ENCODE measurements around the gene NAA20.
A peak's percentile ranks its signal among the peaks of the same experiment; 100 is the strongest.

Gene NAA20

DNA sequence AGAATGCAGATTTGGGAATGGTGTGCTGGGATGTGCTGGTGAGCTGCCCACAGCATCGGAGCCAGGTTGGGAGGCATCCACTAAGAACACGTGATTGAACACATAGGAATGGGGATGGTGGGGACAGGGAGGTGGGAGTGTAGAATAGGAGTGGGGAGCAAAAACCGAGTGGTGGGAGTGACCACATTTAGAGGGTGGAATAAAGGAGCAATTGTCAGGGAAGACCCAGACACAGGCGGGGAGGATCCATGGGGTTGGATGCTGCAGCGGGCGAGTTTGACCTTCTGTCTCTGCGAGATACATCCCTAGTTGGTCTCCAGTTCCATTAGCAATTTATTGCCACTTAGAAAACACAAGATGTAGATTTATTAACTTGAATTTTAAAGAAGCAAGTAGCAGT, 4.7 kb downstream of the NAA20 start:
- no peak for DNase-seq

DNA sequence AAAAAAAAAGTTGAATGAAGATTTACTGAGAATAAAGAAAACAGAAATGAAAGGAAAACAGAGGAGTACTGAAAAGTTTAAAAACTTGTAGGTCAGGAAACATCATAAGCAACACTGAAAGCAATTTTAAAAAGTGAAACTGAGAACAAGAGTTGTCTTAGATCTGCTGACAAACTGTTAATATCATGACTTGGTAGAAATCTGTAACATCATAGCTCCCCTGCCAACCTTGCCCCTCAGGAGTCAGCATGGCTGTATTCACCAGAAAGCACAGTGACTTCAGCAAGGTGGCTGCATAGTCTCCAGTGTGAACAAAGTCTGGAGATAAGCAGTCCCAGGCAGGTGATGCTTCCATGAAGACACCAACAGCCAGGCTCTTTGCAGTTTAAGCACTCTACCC, 5.3 kb downstream of the NAA20 start:
- no peak for DNase-seq

DNA sequence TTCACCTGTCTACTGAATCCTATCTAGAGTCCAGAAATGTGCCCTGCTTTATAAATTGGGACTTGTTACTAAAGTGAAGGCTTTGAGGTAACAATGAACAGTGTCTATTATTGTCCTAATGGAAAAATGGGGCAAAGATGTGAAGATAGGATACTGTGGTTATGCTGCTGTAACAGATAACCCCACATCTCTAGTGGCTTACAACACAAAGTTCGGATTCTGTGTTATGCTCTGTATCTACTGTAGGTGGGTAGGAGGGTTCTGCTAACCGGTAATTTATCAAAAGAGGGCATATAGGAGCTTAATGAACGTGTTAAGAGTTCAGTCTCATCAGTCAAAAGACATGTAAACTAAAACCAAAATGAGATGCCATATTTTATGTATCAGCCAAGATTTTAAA, 6.2 kb downstream of the NAA20 start:
- DNase-seq: no peak

DNA sequence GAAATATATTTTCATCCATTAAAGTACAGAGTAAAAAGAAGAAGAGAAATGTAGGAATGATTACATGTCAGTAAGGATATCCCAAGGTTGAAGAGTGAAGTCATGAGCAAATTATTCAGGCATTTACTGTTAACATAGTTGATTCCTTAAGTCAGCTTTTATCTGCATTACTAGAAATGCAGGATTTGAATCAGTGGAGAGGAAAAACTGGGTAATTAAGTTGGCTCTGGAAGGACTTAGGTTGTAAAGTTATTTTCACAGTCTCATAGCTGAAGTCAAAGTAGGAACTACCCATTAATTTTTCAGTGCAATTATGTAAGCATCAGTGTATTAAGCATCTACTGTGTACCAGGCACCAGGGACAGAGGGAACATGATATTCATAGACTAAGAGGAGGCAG, 7.8 kb downstream of the NAA20 start:
- DNase-seq: no peak

DNA sequence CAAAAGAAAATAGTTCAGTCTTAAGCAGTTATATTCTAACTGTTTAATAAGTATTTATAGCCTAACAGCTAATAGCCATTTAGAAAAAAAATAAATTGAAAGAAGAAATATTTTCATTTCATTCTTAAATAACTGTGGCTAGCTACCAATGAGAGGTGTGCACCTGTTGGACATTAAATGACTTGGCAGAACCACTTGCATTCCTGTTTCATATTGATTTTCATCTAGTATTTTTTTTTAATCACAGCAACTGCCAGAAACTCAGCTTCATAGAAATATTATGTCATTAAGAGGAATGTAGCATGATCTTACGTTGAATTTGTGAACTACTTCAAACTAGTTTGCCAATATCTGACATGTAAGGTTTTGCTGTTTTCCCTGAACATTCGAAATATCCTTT, 10.1 kb downstream of the NAA20 start:
- DNase-seq: no peak

DNA sequence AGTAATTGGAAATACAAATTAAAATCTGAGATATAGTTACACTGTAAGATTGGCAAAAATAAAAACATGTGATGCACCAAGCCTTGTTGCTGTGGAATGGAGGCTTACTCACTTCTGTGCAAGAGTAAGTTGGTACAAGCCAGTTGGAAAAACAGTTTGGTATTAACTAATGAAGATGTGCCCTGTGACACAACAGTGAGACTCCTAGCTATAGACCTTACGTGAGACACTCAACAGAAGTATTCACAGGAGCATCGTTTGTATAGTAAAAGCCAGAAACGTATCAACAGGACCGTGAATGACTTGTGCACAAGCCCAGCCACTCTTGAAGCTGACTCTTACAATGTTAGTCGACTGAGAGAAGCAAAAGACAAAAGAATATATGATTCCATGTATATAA, 14.6 kb downstream of the NAA20 start:
- no peak for DNase-seq

DNA sequence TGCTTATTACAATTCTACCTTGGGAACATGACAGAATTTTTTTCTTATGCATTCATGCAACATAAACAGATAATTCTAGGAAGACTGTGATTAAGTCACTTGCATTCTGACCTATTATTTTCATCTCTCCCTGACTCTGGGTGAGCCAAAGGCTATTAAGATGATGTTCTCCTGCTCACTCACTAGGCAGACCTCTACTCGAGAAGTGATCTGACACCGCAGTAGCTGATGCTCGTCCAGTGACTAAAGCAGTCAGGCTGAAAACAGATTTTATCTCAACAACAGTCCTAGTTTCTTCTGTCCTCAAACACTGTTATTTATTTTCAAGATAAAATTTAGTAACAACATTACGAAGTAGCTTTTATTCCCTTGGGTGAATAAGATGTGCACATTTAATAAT, 17.3 kb downstream of the NAA20 start:
- no peak for DNase-seq

DNA sequence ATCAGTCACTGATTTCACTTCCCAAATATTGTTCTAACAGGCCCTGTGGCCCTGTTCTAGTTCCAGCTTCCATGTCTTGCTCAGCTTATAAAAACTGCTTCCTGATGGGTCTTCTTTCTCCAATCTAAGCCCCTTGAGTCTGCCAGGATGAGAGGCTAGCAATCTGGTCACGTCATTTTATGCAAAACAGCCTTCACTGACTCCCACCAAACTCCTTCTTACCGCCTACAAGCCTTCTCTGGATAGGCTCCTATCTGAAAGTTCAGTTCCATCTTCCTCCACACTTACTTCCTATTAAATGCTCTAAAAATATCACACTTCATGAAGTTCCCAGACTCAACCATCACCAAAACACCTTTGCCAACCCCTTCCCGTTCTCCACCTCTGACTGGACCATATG, 19.6 kb downstream of the NAA20 start:
- DNase-seq: no peak

DNA sequence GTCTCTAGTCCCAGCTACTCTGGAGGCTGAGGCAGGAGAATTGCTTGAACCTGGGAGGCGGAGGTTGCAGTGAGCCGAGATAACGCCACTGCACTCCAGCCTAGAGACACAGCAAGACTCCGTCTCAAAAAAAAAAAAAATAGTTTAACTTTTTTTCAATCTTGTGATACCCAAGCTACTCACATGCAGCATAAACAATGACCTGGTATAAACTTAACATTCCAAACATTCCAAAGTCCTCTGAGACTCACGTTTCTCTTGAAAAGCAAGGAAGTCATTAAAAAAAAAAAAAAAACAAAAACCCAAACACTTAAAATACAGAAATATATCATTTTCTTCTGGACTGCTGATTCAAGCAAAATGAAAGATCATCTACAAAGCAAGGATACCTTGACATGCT, 20.8 kb downstream of the NAA20 start:
- DNase-seq: no peak

DNA sequence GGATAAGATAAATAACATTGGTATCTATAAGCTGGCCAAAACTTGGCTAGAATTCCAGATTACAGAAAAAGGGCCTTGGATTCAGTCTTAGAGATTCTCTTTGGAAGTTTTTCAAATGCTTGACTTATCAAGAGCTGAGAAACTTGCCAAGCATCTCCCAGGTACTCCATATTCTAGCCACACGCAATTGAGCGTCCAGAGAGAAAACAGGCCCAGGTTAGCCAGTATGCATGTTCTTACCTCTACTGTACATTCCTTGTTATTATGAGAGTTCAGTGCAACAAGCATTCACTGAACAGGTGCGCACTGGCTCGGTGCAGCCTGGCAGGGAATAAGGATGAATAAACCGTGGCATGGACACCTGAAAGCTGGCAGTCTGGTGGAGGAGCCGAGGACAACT, 21.4 kb downstream of the NAA20 start:
- DNase-seq: no peak

DNA sequence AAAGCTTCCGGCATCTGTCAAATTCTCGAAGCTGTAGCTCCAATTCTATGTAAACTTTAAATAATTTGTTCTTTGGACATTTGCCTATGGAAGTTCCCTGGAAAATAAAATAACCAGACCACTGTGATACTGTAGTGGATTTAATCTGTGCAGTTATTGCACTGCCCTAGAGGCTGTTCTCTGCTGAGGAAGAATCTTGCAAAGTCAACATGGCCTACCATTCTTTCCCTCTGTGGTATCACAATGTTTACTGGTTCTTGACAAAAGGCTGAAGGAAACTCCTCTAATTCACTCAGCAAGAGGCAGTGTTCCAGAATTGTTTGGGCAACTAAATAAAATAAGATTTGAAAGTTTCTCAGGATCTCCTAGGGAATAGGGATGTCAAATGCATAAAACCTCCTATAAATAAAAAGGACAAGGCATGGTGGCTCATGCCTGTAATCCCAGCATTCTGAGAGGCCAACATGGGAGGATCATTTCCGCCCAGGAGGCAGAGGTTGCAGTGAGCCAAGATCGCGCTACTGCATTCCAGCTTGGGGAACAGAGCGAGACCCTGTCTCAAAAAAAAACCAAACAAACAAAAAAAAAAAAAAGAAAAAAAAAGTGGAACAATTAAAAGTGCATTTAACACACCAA, 22.7 kb downstream of the NAA20 start:
- DNase-seq: no peak

DNA sequence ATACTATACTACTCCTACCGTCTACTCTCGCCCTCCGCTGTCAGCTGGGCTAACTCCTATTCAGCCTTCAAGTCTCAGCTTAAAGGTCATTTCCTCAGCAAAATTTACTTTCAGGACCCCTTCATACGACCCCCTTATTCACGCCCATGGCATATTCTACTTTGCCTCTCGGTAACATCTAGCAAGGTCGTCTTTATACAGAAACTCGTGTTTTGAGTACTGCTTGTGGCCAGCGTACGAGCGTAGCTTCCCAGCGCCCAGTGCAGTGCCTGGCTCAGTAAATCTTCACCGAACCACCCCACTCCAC, 34.6 kb downstream of the NAA20 start:
- DNase-seq: no peak

DNA sequence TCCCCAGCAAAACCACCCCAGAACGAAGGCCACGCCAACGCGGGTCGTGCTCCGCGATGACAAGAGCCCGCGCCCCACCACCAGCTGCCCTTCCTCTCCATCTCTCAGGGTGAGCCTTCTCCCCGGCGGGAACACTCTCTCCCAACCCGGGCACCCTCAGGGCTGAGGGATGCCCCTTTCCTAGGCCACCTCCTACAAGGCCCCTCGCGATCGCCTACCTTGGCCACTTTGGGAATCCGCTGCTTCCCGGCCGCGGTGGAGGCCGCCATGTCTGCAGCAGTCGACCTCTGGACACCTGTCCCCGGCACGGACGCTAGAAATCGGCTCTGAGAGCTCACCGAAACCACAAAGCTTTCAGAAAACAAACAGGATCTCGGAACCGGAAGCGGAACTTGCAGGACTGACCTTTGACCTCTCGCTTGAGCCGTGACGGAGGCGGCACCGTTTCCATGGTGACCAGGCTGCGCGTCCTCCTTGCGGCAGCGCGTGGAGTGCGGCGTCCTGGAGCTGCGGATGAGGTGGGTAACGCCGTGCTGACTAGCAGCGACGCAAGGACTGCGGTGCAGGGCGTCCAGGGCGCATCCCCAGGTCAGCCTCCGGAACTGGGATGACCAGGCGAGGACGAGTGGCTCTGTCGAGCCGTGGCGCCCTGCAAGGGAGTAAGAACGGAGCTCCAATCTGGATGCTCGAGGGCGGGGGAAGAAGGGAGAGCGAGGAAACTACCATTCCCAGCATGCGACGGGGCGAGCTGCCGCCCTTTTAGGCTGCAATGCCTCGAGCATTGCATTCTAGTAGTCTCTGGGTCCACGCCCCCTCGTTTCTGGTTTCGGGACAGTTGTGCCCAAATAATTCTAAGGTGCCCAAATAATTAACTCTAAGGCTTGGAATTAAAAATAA, 35.2 kb downstream of the NAA20 start, which contains the start of the genes CFAP61 and CRNKL1:
TSS of gene CFAP61 (plus strand) at position 459 of the 897 bp plus-strand sequence. CDS start 4,122 bp downstream, outside the sequence.
TSS of gene CRNKL1 (minus strand) at position 393 of the 897 bp plus-strand sequence. CDS start at position 269, 124 bp downstream.
- peak; percentile 96 to 98 for DNase-seq

DNA sequence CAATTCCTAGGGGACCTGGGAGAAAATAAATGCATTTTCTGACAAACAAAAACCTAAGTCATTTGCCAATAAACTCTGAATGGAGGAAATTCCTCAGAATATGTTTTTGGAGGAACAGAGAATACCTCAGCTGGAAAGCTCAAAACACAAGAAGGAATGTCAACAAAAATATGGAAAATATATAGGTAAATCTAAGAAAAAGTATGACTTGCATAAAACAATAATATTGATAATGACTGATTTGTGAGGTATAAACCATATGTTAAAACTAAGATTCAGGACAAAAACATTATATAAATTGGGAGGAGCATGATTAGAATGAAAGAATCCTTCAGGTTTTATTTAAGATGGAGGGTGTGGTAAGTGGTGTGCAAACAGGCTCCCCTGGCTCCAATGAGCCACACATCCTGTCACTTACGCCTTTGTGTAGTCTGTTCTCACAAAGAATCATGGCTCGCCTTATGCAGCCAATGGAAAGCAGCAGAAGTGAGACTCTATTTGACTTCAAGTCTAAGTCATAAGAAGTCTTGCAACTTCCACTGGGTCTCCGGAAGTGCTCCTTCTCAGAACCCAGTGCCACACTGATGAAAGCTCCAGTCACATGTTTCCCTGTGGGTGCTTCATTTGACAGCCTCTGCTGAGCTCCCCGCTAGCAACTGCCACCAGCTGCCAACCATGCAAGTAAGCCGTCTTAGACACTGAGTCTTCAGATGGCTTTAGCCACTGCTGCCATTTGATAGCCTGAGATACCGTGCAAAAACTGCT, 43.3 kb downstream of the NAA20 start:
- DNase-seq: no peak

DNA sequence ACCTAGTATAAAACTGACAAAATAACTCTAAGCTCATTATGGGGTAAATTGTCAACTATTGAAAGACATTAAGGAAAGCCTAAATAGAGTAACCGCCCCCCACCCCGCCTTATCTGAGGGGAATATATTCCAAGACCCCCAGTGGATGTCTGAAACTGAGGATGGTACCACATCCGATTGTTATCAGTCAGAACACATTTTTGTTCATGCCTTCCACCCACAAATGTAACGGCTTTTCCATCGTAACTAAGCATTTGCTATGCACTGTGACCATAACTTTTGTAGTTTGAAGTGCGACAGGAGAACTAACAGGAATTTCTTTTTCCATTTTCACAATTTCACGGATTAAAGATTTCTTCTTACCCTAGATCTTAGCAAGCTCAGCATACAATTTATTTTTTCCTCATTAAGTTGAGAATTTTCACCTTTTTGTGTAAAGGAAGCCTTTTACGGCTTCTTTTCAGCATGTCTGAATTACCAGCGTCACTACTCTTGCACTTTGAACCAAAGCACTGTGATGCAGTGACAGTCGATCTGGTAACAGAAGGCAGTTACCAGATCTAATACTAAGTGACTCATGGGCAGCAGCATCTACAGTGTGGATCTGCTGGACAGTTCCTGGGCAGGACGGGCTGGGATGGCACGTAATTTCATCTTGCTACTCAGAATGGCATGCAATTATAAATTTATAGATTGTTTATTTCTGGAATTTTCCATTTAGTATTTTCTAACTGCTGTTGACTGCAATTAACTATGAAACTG, 47.0 kb downstream of the NAA20 start:
- DNase-seq: no peak

DNA sequence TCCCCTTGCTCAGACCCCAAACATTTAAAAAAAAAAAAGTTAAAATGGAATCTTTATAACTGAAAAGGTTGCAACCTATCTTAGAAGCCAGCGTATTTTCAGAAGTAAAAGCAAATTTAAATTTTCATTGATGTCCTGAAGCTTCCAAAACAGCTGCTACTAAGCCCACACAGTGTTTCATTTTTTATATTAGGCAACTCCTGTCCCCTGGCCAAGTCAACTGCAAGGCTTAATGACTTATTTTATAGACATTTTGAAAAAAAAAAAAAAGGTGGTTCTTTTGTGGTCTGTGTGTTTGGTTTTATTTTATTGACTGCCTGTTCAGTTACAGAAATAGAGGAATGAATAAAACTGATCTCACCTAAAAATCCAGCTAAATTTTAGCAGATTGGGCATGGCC, 48.2 kb downstream of the NAA20 start:
- no peak for DNase-seq

DNA sequence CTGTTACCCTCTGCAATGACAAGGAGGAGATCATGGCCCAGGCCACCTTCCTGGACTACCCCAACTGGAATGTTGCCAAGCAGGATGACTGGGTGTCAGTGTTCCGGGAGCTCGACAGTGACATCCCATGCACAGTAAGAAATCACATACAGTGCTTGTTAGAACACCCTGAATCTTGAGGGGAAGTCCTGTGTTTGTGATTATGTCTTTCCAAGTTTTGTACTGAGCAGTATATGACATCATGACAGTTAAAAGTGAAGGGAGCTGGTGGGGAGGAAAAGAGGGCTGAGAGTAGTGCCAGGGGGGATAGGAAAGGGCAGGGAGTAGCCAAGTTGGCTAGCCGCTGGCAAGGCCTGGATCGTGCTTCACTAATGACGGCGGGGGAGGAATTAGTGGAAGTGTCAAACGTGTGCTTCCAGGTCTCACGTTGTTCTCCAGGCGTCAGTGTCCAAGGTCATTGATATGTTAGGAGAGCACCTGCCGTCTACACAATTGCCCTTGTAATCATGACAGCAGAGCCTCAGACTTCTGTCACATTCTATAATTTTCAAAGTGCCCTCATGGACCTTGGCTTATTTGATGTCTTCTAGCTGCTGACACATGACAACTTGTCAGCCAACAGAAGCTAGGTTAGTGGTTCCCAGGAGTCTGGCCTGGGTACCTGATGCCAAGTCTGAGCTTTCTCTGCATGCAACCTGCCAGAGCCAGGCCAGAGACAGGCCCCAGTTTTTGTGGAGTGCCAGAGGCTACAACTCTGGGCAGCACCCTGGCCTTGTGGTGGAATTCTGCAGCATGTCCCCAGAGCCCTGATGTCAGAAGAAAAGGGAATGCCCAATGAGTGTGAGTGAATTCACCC, 53.9 kb downstream of the NAA20 start:
- DNase-seq: no peak

DNA sequence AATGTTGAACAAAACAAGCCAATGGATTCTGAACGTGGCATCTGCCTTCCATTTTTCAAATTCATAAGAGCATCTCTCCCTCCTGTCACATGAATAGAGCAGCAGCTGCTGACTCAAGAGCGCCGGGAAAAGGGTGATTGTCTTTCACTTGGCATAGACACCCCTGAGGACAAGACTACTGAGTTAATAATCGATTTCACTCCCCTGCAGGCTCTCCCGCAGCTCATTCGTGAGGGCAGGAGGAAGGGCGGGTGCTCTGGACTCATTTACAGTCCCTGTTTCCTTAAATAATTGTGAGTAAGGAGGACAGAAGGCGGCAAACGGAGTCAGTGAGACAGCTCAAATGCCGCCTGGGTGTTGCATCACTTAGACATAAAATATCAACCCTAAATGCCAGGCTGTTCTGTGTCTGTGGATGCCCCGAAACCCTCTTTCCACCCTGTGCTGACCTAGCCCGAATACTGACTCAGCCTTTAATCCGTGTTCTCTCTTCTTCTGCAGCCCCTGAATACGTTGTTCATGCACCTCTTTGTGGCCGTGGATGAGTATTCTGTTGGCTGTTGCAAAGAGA, 56.7 kb downstream of the NAA20 start:
- DNase-seq: no peak

DNA sequence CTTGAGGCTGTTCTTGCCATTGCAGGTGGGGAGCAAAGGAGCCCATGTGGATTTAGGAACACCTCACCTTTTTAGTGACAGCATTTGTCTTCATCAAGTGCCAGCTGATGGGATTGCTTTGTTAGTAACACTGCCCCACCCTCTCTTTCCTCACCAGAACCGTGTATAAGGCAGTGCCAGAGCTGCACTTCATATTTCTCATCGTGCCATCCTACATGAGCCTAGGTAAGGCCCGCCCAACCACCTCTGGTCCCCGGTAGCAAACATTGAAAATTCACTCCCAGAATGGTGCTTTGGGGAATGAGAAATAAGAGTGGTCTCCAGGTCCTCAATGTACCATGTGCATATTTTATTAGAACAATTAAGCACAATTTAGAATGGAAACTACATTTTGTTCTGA, 57.9 kb downstream of the NAA20 start:
- DNase-seq: no peak

DNA sequence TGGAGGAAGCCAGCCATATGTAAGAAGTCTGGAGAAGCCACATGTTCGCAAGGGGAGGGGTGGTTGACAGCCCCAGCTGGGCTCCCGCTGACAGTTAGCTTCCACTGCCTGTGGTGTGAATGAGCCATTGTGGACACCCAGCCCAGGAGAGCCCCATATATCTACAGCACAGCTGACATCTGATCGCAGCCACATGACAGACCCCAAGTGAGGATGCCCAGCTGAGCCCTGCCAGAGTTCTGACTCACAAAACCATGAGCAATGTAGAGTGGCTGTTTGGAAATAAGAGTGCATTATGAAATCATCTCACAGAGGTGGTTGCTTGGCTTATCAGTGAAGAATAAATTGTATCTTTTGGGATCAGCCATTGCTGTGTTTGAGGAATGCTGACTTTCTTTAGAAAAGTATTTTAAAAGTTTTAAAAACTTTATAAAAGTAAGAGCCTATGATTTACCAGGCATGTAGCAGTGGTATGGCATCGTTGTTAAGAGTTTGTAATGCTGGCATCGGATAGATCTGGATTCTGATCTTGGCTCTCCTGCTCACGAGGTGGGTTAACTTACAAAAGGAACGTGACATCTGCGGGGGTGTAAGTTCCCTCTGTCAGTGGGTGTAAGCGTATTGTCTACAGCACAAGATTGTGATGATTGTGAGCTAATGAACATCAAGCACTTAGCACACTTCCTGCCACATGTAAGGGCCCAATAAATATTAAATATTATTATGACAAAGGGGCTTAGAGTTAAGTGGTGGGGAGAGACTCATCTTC, 59.3 kb downstream of the NAA20 start:
- no peak for DNase-seq

DNA sequence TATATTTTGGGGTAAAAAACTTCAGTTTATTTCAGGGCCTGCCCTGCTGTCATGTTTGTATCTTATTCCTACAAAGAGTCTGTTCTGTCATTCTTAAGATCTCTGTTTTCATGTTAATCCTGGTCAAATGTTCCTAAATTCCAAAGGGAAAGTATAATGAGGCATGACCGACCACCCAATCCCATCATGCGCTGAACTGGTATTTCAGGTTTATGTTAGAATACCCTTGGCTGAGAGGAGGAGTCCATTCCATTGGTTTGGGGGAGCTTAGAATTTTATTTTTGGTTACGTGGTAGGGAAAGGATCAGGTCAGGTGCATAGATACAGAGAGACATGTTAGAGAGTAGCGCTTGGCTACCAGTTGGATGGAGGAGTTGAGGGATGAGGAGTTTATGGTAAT, 60.9 kb downstream of the NAA20 start:
- no peak for DNase-seq

All from CD4-positive, alpha-beta T cell treated with Interferon alpha-2 for 1 hour (primary cell).